ENCODE results near the gene MCFD2.

The MCFD2 gene

DNA sequence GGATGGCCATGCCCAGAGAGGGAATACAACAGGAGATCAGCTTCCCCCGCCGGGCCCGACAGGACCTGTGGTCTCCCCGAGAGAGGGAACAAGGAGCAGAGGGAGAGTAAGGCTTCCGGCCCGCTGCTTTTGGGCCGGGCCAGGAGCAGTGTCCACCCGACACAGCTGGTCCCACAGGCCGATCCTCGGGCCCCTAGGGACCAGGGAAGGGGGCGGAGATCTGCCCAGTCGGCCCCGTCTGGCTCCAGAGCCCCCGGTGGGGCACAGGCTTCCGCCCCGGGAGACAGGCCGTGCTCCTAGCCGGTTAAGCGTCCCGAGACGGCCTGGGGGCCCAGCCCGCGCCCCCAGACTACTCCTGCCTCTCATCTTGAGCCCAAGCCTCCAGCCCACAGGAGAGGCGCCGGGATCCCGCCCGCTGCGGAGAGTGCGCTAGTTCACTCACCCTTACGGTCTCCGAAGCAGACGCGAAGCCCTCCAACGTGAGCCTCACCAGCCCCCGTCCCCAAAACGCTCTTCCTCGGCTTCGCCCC is at the start of gene MCFD2:
MCFD2 (minus strand) TSS at position 526 of the 530 bp plus-strand sequence. CDS start 6,635 bp downstream, outside the sequence.
- peak within 1 kb of the TSS; percentile 87 for H3K4me3 ChIP-seq (ENCODE audit: low read depth, low read length)
- no peak for DNase-seq
- H3K9me3 ChIP-seq (ENCODE audit: severe bottlenecking): no peaks in the 10 kb centered on the region
- H3K36me3 ChIP-seq: peaks cover 29% of the 10 kb centered on the region
- no peaks in the 10 kb centered on the region for H3K27me3 ChIP-seq (ENCODE audit: insufficient read depth, low read depth, severe bottlenecking)
- peak within 1 kb of the TSS; percentile 80 for H3K27ac ChIP-seq
- TF ChIP-seq, protein P1, sequence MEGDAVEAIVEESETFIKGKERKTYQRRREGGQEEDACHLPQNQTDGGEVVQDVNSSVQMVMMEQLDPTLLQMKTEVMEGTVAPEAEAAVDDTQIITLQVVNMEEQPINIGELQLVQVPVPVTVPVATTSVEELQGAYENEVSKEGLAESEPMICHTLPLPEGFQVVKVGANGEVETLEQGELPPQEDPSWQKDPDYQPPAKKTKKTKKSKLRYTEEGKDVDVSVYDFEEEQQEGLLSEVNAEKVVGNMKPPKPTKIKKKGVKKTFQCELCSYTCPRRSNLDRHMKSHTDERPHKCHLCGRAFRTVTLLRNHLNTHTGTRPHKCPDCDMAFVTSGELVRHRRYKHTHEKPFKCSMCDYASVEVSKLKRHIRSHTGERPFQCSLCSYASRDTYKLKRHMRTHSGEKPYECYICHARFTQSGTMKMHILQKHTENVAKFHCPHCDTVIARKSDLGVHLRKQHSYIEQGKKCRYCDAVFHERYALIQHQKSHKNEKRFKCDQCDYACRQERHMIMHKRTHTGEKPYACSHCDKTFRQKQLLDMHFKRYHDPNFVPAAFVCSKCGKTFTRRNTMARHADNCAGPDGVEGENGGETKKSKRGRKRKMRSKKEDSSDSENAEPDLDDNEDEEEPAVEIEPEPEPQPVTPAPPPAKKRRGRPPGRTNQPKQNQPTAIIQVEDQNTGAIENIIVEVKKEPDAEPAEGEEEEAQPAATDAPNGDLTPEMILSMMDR (IDR thresholded peaks at IDR 0.05; ENCODE audit: low read depth, low read length): no peak

DNA sequence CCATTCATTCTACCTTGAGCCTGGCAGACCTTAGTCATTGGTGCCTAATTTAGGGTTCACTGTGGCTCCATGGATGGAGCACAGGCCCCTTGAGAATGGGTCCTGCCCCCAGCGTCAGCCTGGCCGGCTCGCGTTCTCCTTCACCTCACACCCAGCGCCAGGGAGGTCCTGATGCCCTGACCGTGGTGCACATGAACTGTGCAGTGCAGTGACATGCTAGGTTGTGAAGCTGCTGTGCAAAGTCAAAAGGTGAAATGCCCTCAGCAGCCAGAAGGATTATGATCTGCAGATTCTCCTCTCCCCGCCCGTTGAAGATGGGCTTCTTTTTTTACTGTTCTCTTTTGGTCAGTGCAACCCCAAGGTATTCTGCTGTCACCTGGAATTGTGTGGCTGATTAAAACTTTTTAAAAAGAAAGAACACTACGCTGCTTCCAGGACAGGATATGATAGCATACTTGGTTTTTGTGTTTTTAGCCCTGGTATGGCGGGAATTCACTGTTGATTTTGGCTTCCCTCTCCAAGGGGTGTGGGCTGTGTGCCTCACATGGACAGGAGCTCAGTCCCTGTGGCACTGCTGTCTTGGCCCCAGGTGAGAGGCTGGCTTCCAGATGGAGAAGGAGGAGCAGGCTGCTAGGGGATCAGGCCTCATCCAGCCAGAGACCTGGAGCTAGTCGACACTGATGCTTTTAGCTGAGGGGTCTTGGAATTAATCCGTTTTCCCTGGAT is 49.4 kb upstream of the MCFD2 start:
- Histone ChIP-seq H3K4me3 (ENCODE audit: low read depth, low read length) (no peak overlapping the region), H3K36me3 (no peaks in the 10 kb centered on the region), H3K27ac (no peak overlapping the region), H3K9me3 (ENCODE audit: severe bottlenecking) (no peaks in the 10 kb centered on the region), H3K27me3 (ENCODE audit: insufficient read depth, low read depth, severe bottlenecking) (no peaks in the 10 kb centered on the region)
- TF ChIP-seq, protein P1 (IDR thresholded peaks at IDR 0.05; ENCODE audit: low read depth, low read length): no peak
- no peak for DNase-seq

DNA sequence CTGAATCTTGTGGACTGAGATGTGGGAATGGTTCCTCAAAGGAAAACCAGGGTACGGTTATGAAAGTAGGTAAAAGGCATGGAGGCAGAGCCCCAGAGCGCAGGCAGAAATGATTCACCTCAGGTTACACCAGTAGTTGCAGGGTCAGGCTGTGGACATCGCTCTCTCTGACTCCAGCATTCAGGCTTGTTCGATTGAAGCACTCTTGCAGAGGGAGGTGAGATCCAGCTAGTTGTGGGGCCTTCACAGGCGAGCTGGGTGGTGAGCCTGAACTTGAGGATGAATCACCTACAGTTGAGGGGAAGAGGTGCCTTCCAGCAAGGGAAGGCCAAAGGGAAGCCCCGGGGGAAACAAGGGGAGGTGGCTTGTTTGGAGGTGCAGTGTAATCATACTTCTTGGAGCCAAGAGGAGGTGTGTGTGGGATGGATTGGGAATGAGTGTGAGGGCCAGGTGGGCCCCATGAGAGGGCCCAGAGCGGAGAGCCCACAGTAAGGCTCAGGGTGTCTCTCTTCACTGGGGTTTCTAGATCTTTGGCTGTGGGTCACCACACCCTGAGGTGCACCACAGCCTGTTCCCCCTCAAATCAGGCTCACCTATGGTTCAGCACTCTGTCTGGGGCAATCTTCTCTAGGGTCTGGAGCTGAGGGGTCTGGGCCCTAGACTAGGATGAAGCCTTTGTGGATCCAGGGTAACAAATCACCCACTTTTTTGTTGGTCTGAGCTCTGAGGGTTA is 48.5 kb upstream of the MCFD2 start:
- no peaks in the 10 kb centered on the region for H3K9me3 ChIP-seq (ENCODE audit: severe bottlenecking)
- H3K27me3 ChIP-seq (ENCODE audit: insufficient read depth, low read depth, severe bottlenecking): no peaks in the 10 kb centered on the region
- no peak for DNase-seq
- H3K4me3 ChIP-seq (ENCODE audit: low read depth, low read length): no peak overlapping the region
- H3K36me3 ChIP-seq: no peaks in the 10 kb centered on the region; the same call in 1 of the 2 replicates
- H3K27ac ChIP-seq: no peak overlapping the region
- TF ChIP-seq, protein P1 (IDR thresholded peaks at IDR 0.05; ENCODE audit: low read depth, low read length): no peak

DNA sequence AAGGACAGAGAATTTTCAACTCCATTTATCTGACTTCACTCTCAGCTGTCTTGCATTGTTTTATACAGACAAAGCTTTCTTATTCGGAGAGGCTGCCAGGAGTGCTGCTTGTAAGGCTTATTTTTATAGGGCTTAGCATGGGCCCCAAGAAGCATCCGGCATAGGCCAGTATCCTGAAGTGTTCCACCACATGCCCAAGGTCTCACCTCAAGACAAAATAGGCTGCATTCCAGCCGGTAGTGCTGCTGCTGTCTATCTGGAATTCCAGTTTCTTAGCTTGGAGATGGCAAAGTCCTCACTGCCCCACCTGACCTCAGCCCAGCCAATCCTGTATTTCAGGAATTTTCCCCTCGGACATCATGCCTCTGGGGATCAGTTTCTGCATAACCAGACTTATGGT is 47.6 kb upstream of the MCFD2 start:
- Histone ChIP-seq H3K27me3 (ENCODE audit: insufficient read depth, low read depth, severe bottlenecking) (no peaks in the 10 kb centered on the region), H3K4me3 (ENCODE audit: low read depth, low read length) (no peak overlapping the region), H3K27ac (no peak overlapping the region), H3K9me3 (ENCODE audit: severe bottlenecking) (no peaks in the 10 kb centered on the region), H3K36me3 (no peaks in the 10 kb centered on the region; the same call in 1 of the 2 replicates)
- TF ChIP-seq, protein P1 (IDR thresholded peaks at IDR 0.05; ENCODE audit: low read depth, low read length): no peak
- DNase-seq: no peak

DNA sequence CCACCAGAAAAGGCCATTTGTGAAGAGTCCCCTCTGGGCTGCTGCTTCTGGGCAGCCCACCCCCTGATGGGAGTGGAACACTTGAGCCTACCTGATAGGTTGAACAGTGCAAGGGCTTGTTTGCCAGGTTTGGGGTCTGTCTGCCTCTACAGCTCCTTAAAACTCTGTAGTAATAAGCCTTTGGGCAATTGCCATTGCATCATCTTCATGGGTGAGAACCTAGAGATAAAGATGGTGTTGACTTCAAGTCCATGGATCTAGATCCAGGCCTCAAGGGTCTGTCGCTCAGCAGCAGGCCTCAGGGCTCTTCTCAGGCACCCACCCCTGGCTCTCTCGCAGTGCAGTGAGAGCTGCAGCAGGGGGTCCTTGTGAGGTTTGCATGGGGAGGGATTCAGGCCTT is 47.1 kb upstream of the MCFD2 start:
- H3K36me3 ChIP-seq: no peaks in the 10 kb centered on the region; the same call in none of the 2 replicates
- no peak overlapping the region for H3K4me3 ChIP-seq (ENCODE audit: low read depth, low read length)
- no peak overlapping the region for H3K27ac ChIP-seq
- no peaks in the 10 kb centered on the region for H3K27me3 ChIP-seq (ENCODE audit: insufficient read depth, low read depth, severe bottlenecking)
- no peak for DNase-seq
- TF ChIP-seq, protein P1 (IDR thresholded peaks at IDR 0.05; ENCODE audit: low read depth, low read length): no peak
- no peaks in the 10 kb centered on the region for H3K9me3 ChIP-seq (ENCODE audit: severe bottlenecking)

Measured in WERI-Rb-1 (cell line).